ENCODE measurements around the gene SFMBT2. TPM values are rescaled to one million over a fixed set of nuclear protein-coding genes. Genes with fewer than 3 reads are reported as not detected.

SFMBT2 gene
- total and polyA plus RNA-seq, 12 donors: 3.7 to 17.9 (median 12.7) TPM

- 87 to 91% (median 90%) methylated on average over 11 to 12 of the region's 12 CpGs for WGBS, 4 donors
- TF ChIP-seq, protein P1, sequence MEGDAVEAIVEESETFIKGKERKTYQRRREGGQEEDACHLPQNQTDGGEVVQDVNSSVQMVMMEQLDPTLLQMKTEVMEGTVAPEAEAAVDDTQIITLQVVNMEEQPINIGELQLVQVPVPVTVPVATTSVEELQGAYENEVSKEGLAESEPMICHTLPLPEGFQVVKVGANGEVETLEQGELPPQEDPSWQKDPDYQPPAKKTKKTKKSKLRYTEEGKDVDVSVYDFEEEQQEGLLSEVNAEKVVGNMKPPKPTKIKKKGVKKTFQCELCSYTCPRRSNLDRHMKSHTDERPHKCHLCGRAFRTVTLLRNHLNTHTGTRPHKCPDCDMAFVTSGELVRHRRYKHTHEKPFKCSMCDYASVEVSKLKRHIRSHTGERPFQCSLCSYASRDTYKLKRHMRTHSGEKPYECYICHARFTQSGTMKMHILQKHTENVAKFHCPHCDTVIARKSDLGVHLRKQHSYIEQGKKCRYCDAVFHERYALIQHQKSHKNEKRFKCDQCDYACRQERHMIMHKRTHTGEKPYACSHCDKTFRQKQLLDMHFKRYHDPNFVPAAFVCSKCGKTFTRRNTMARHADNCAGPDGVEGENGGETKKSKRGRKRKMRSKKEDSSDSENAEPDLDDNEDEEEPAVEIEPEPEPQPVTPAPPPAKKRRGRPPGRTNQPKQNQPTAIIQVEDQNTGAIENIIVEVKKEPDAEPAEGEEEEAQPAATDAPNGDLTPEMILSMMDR (IDR thresholded peaks at IDR 0.05): no peak
- TF ChIP-seq POLR2A (IDR thresholded peaks at IDR 0.05): no peak
- H3K4me3 ChIP-seq: no peak overlapping the region
- H3K4me1 ChIP-seq (replicated peaks in 1 of 2): no peaks in the 10 kb centered on the region
- H3K27ac ChIP-seq: no peak overlapping the region
- H3K9me3 ChIP-seq (replicated peaks in 1 of 3): no peaks in the 10 kb centered on the region
- intact Hi-C loops (cut with DNase I): no loop called here
- H3K36me3 ChIP-seq (replicated peaks in 1 of 2): peaks cover 0 to 4% of the 10 kb centered on the region in 2 donors
- no peak for DNase-seq
- H3K27me3 ChIP-seq: no peaks in the 10 kb centered on the region
Measured at GRCh38 chr10:7275761-7276440, 134.9 kb downstream of the SFMBT2 start.

DNA sequence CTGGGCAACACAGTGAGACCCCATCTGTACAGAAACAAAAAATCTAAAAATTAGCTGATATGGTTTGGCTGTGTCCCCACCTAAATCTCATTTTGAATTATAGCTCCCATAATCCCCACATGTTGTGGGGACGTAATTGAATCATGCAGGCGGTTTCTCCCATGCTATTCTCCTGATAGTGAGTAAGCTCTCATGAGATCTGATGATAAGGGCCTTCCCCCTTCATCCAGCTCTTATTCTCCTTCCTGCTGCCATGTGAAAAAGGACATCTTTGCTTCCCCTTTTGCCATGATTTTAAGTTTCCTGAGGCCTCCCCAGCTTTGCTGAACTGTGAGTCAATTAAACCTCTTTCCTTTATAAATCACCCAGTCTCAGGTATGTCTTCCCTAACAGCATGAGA is 136.5 kb downstream of the SFMBT2 start:
- H3K27ac ChIP-seq: no peak overlapping the region
- DNase-seq: no peak
- 81 to 95% (median 92%) methylated on average over 2 of the region's 2 CpGs for WGBS, 4 donors
- H3K9me3 ChIP-seq (replicated peaks in 1 of 3): no peaks in the 10 kb centered on the region
- H3K27me3 ChIP-seq: no peaks in the 10 kb centered on the region
- intact Hi-C loops (cut with DNase I): no loop called here
- H3K4me3 ChIP-seq: no peak overlapping the region
- TF ChIP-seq, protein P1 (IDR thresholded peaks at IDR 0.05): no peak
- no peak for TF ChIP-seq POLR2A (IDR thresholded peaks at IDR 0.05)
- H3K4me1 ChIP-seq (replicated peaks in 1 of 2): peaks cover 0 to 4% of the 10 kb centered on the region in 2 donors
- peaks cover 0 to 4% of the 10 kb centered on the region in 2 donors for H3K36me3 ChIP-seq (replicated peaks in 1 of 2)

DNA sequence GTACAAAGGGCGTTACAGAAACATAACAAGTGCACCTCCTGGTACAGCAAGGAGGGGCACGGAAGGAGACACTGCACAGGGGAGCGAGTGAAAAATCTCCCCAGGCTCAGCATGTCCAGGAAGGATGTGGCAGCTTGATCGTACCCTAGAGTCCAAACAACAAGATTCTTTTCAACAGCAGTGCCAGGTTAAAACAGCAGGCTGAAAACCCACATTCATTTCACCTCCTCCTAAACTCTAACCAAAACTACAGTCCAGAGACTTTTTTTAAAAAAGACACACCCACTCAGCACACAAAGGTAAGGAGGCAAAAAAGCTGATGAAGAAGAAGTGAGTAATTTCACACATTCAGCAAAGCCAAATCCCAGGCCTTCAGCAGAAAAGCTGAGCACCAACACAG is 138.8 kb downstream of the SFMBT2 start:
- Histone ChIP-seq H3K4me1 (replicated peaks in 1 of 2) (peaks cover 0 to 9% of the 10 kb centered on the region in 2 donors), H3K27me3 (no peaks in the 10 kb centered on the region), H3K36me3 (replicated peaks in 1 of 2) (peaks cover 0 to 4% of the 10 kb centered on the region in 2 donors), H3K4me3 (no peak overlapping the region), H3K27ac (no peak overlapping the region), H3K9me3 (replicated peaks in 1 of 3) (no peaks in the 10 kb centered on the region)
- TF ChIP-seq POLR2A (IDR thresholded peaks at IDR 0.05): no peak
- TF ChIP-seq, protein P1 (IDR thresholded peaks at IDR 0.05): no peak
- 96 to 100% (median 97%) methylated on average over 4 of the region's 4 CpGs for WGBS, 4 donors
- intact Hi-C loops (cut with DNase I): no loop called here
- no peak for DNase-seq

DNA sequence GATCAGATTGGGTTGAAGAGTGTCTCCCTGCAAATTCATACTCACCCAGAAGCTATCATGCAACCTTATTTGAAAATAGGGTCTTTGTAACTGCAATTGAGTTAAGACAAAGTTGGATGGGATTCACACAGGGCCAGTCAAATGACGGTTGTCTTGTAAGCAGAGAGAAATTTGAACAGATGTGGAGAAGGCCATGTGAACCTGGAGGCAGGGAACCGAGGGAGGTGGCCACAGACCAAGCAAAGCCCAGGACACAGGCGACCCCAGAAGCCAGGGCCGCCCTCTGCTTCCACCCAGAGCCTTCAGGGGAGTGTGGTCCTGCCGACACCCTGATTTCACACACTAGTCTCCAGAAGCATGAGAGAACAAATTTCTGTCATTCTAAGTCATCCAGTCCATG is 140.8 kb downstream of the SFMBT2 start:
- TF ChIP-seq, protein P1 (IDR thresholded peaks at IDR 0.05): no peak
- TF ChIP-seq POLR2A (IDR thresholded peaks at IDR 0.05): no peak
- Histone ChIP-seq H3K27ac (no peak overlapping the region), H3K4me1 (replicated peaks in 1 of 2) (peaks cover 0 to 12% of the 10 kb centered on the region in 2 donors), H3K9me3 (replicated peaks in 1 of 3) (no peaks in the 10 kb centered on the region), H3K36me3 (replicated peaks in 1 of 2) (peaks cover 0 to 3% of the 10 kb centered on the region in 2 donors), H3K27me3 (no peaks in the 10 kb centered on the region), H3K4me3 (no peak overlapping the region)
- no peak for DNase-seq
- 75 to 89% (median 87%) methylated on average over 5 of the region's 5 CpGs for WGBS, 4 donors
- intact Hi-C loops (cut with DNase I): no loop called here
